OCI-M1 (cell line): ENCODE measurements around the gene NKAIN2.
"Not testable (repeated sequence)": the region's sequence is repeated elsewhere in the genome, so short reads cannot be mapped to it uniquely, and the experiment has no call there.

Experiments used
- DNase-seq: peaks from one replicate; lab custom pipeline; 2025; lab: John Stamatoyannopoulos, UW

Gene NKAIN2

DNA sequence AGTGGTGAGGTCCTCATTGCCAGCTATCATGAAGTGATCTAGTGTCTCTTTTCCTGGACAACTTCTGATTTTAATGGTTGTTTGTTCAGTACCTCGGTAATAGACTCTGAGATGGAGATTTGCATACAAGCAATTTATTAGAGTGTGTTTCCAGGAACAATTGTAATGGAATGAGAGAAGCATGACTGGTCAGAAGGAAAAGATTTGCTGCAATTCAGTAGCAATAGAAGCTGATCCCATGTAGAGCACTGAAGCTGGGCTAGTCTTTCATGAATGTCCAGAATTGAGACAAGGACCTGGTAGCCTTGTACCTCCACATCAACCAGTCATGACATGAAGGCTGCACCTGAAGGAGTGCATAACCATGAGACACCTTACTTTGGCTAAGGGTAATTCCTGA, 526.5 kb downstream of the NKAIN2 start:
- DNase-seq = no peak

- DNase-seq = peak; percentile 13
Observed at GRCh38 chr6:124334359-124334758, 530.7 kb downstream of the NKAIN2 start.

GRCh38 chr6:124339610-124340334, 536.1 kb downstream of the NKAIN2 start:
- no peak for DNase-seq

DNA sequence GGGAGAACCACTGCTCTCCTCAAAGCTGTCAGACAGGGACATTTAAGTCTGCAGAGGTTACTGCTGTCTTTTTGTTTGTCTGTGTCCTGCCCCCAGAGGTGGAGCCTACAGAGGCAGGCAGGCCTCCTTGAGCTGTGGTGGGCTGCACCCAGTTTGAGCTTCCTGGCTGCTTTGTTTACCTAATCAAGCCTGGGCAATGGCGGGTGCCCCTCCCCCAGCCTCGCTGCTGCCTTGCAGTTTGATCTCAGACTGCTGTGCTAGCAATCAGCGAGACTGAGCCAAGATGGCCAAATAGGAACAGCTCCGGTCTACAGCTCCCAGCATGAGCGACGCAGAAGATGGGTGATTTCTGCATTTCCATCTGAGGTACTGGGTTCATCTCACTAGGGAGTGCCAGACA, 544.7 kb downstream of the NKAIN2 start:
- DNase-seq = not testable (repeated sequence)

DNA sequence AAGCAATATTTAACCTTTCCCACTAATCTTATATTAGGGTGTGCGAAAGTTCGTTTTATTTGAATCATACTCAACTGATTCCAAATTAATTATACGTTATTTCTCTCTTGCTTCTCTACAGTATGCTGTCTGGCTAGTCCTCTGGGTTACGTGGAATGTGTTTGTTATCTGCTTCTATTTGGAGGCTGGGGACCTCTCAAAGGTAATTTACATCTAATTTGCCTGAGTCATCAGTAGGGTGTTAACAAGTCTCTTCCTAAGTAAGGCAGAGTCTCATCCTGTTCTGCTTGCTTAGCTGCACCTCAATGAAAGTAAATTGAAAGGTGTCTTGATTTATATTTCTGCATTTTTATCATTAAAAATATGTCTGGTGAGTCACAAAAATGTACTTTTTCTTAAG, 551.5 kb downstream of the NKAIN2 start:
- DNase-seq = no peak

DNA sequence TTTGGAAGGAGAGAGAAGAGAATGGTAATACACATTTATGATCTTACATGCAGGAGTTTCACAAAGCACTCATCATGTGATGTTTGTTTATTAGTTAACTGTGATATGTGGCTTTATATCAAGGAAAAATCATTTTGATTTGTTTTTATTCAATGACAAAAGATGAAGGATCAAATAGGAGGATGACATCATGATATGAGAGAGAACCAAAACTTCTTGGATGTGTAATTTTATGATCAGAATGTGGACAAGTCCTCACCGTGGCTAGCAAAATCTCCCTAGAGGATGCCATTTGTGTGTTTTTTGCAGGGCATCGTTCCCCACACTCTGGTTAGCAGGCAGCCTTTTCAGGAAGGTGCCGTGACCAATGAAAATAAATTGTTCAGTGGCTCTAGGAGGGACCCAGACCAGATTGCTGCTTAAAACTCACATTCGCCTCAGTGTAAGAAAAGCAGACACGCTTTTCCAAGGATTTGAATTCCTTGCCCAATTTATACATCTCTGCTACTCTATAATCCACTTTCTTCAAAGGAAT, 552.7 kb downstream of the NKAIN2 start:
- DNase-seq = no peak

DNA sequence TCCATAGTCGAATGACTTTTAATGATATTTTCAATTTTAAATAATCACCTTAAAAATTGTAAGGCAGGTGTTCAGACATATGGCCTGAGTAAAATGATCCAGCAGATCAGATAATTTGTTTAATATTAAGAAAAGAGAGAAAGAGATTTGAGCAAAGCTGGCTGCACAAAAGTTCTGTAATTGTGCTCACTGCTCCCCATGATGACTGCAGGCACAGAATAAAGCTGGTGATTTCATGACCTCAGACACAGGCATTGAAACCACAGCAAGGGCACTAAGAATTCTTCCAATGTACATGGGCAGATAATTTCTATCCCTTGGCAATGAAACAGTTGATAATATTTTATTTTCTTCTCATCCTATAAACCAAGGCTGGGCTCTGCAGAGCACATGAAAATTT, 553.1 kb downstream of the NKAIN2 start:
- DNase-seq = no peak

- DNase-seq = no peak
Observed at GRCh38 chr6:124368131-124368530, 564.5 kb downstream of the NKAIN2 start.

DNA sequence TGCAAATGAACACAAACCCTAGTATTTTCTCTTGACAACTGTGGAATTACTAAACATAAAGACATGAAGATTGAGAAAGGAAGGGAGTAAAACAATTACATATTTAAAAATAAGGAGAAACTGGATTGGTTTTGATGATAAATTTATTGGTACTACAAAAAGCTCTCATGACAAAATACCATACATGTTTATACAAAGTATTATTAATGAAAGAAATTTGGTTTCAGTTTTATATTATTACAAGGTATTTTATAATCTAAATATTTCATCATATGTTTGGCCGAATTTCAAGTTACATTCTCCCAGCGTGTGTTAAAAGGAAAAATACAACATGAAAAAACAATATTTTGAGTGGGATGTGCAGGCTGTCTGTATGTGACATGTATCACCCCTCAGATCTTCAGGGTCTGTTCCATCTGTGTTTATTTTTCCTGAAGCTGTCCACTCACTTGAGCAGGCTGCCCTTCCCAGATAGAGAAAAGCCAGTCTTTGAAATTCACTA, 568.4 kb downstream of the NKAIN2 start:
- peak; percentile 33 for DNase-seq

DNA sequence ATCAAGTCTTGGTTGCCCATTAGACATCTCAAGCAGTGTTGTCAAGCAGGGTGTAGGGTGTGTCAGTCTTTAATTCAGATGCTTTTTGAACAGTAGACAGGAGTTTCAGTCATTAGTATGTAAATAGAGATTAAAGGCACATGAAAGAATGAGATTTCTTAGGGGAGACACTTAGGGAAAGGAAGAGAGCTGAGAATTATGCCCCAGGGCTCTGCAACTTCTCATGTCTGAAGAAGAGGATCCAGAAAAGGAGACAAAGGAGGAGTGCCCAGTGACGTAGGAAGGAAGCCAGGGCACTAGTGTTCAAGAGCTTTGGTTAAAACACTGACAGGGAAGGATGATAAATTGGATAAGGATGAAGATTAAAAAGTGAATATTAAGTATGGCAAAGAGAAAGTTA, 569.7 kb downstream of the NKAIN2 start:
- DNase-seq = no peak

GRCh38 chr6:124389127-124389526, 585.5 kb downstream of the NKAIN2 start:
- DNase-seq = peak; percentile 35

- no peak for DNase-seq
Observed at GRCh38 chr6:124393536-124393935, 589.9 kb downstream of the NKAIN2 start.

DNA sequence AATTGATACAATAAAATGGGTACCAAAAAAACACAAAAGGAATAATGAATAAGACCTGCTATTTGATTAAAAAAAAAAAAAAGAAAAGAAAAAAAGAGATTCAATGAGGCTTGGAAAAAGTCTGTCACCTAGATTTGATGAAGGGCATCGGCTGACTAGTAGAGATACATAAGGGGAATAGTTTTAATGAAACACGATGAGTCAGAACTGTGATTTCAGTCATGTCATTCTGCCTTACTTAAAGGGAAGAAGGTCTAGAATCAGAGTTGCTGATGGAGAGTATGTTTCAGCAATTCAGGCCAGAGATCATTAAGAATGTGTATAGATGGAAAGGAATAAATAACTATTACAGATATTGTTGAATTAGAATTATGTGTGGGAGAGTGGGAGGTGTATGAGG, 592.7 kb downstream of the NKAIN2 start:
- no peak for DNase-seq

- peak; percentile 36 for DNase-seq
Observed at GRCh38 chr6:124400261-124400999, 596.8 kb downstream of the NKAIN2 start.

DNA sequence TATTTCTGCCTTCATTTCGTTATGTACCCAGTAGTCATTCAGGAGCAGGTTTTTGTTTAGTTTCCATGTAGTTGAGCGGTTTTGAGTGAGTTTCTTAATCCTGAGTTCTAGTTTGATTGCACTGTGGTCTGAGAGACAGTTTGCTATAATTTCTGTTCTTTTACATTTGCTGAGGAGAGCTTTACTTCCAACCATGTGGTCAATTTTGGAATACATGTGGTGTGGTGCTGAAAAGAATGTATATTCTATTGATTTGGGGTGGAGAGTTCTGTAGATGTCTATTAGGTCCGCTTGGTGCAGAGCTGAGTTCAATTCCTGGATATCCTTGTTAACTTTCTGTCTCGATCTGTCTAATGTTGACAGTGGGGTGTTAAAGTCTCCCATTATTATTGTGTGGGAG, 606.8 kb downstream of the NKAIN2 start:
- not testable (repeated sequence) for DNase-seq

GRCh38 chr6:124412657-124413056, 609.0 kb downstream of the NKAIN2 start:
- not testable (repeated sequence) for DNase-seq

GRCh38 chr6:124420116-124420840, 616.6 kb downstream of the NKAIN2 start:
- DNase-seq = no peak

DNA sequence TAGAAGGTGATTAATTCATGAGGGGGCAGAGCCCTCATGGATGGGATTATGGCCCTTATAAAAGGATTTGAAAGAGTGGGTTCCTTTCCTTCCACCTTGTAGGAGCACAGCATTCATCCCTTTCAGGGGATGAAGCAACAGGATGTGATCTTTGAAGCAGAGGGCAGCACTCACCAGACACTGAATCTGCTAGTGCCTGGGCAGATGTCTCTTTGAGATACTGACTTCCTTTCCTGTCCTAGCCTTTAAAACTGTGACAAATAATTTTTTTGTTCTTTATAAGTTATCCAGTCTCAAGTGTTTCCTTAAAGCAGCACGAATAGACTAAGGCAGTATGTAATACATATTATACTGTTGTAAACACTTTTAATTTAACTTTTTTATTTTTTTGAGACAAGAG, 620.0 kb downstream of the NKAIN2 start:
- DNase-seq = peak; percentile 26

- no peak for DNase-seq
Observed at GRCh38 chr6:124430740-124431318, 627.2 kb downstream of the NKAIN2 start.

- peak; percentile 22 for DNase-seq
Observed at GRCh38 chr6:124432620-124433019, 629.0 kb downstream of the NKAIN2 start.

- DNase-seq = no peak
Observed at GRCh38 chr6:124433387-124434160, 629.9 kb downstream of the NKAIN2 start.
